Stimulated activated CD4-positive, alpha-beta T cell treated with anti-CD3 and anti-CD28 coated beads, Interleukin-15, amount 100 ng/mL, for 24 hours (primary cell): ENCODE results near the gene TCF12.
A peak's percentile ranks its signal among the peaks of the same experiment; 100 is the strongest.
"Not testable (repeated sequence)": the region's sequence is repeated elsewhere in the genome, so short reads cannot be mapped to it uniquely, and the experiment has no call there.

ENCODE experiments used
- DNase-seq: peaks from one replicate; pipeline ENCODE4 v3.0.0-alpha.2; 2020

The TCF12 gene

DNA sequence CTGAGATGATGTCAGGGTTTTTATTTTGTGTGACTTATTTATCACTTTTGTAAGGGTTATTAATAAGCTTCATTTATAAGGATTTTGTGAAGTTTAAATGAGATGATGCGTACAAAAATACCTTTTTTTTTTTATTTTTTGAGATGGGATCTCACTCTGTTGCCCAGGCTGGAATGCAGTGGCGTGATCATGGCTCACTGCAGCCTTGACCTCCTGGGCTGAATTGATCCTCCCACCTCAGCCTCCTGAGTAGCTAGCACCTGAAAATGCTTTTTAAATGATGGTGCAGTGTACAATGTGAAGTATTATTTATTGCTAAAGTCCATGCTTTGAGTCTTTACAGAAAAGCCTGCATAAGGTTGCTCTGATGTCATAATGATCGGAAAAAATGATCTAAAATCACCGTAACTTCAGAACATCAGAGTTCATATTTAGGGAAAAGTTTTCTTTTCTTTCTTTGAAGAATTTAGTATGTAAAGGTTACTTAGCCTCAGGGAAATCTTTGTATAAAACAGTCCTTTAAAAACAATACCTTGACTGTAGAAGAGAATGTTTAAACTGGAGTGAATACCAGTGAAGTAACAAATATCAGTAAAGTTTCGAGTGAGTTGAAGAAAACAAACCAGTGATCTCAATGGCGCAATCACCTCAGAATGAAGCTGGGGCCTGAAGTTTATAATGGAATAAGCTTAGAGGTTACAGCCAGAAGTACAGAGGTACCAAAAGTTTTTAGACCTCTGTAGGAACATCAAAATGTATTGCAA is 29.7 kb downstream of the TCF12 start:
- DNase-seq, result no peak

DNA sequence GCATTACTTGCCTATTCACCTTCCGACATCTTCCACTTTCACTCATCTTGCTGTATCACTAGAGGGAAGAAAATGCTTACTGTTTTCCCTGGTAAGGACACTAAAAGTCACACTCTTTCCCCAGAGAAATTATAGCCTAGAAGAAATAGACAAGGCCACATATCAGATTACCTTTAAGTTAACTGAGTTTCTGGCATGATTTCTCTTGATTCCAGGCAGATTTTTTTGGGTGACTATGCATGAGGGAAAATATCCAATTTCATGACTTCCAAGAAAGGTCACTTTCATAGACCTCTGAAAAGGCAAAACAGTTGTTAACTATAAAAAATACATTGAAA is 30.3 kb downstream of the TCF12 start:
- DNase-seq, result no peak

DNA sequence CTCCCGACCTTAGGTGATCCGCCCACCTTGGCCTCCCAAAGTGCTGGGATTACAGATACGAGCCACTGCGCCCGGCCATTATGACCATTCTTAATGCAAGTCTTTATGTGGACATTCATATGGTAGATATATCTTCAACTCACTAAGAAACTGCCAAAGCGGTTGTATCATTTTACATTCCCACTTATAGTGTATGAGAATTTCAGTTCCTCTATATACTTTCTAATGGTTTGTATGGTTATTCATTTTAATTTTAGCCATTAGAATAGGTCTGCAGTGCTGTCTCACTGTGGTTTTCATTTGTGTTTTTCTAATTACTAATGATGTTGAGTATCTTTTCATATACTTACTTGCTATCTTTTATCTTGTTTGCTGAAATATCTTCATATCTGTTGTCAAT is 32.5 kb downstream of the TCF12 start:
- no peak for DNase-seq

DNA sequence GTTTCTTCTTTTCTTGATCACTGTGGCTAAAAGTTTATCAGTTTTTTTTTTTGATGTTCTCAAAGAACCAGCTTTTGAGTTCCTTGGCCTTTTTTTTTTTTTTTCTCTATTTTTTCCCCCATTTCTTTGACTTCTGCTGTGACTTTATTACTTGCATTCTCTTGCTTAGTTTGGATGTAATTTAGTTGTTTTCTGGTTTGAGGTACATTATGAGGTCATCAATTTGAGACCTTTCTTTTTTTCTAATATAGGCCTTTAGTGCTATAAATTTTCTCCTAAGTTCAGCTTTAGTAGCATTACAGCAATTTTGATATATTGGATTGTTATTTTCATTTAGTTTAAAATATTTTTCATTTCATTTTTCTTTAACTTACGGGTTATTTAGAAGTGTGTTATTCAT is 35.3 kb downstream of the TCF12 start:
- DNase-seq, result no peak

GRCh38 chr15:56955011-56955410 is 36.6 kb downstream of the TCF12 start:
- DNase-seq, result not testable (repeated sequence)

DNA sequence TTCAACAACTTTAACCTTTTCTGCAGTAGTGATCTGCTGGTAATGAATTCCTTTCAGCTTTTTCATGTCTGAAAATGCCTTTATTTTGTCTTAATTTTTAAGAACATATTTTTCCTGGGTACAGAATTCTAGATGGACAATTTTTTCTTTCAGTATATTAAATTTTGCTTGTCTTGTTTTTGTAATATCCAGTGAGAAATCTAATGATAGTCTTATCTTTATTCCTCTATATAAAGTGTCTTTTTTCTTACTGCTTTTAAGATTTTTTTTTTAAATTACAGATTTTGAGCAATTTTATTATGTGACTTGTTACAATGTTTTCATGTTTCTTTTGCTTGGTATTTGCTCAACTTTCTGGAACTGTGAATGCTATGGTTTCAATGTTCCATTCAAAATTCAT is 38.1 kb downstream of the TCF12 start:
- no peak for DNase-seq

DNA sequence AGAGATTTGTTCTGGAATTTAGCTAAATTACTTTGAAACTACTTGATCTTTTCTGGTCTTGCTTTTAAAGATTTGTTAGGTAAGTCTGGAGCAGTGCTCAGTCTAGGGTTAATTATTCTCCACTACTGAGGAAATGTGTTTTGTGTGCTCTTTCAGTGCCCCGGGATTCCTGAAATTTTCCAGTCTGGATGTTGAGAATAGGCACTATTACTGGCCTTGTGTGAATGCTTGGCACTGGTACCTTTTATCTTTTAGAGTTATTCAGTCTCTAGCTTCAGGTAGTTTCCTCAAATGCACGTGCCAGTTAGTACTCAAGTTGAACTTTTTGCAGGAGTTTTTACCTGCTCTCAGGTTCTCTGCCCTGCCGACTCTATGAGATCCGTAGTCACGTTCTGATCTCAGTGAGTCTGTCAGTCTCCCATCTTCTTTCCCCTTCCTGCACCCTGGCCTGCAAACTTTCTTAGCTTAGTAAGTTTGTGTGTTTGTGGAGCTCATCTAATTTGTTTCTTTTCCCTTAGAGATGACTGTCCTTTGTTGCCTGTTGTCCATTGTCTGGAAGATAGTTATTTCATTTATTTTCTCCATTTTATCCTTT is 39.5 kb downstream of the TCF12 start:
- no peak for DNase-seq

DNA sequence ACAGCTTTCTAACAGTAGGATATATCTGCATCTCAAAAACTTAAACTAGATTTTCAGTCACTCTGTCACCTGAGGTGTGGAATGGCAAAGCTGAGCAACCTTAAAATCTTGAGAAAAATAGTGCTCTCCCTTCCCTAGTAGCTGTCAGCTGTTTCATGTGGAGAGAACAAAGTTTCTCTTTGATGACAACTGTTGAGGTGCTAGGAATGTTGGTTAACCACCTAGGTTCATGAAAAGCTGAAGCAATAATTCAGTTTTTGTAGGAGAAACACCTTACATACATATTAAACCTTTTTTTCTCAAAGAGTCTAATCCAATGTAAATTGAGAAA is 40.8 kb downstream of the TCF12 start:
- DNase-seq, result no peak

GRCh38 chr15:56960116-56960515 is 41.7 kb downstream of the TCF12 start:
- no peak for DNase-seq

GRCh38 chr15:56963126-56963525 is 44.7 kb downstream of the TCF12 start:
- no peak for DNase-seq

DNA sequence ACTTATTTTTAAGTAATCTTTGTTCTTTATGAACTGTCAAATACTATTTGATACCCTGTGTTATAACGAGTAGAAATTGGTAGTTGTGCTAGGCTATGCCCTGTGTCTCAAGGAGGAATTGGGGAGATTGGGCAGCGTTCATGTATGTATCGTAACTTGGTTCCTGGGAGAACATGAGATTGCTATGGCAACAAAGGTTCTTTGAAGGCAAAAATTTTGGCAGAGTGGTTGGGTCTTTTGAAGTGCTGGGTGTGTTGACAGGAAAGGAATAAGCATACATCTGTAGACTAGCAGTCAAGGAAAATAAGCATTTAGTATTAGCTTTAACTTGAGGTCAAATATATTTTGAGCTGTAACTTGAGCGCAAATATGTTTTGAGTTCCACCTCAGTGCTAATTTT is 45.3 kb downstream of the TCF12 start:
- DNase-seq, result no peak

DNA sequence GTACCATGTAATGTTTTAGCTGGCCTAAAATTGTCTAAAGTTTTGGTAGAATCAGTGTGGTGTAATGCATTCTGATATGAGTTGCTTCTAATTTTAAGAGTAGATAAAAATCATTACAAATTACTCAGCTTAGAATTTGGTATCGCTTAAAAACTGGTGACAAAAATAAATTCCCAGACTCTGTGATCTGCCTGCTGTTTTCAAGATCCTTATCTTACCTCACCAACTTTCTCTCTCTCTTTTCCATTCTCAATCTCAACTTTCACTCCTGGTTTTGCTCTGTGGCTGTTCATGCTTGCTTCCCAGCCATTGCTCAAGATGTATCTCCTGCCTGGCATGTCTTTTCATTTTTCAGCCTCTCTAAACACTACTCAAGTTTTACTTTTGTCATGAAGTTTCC is 45.7 kb downstream of the TCF12 start:
- peak; percentile 5 for DNase-seq

DNA sequence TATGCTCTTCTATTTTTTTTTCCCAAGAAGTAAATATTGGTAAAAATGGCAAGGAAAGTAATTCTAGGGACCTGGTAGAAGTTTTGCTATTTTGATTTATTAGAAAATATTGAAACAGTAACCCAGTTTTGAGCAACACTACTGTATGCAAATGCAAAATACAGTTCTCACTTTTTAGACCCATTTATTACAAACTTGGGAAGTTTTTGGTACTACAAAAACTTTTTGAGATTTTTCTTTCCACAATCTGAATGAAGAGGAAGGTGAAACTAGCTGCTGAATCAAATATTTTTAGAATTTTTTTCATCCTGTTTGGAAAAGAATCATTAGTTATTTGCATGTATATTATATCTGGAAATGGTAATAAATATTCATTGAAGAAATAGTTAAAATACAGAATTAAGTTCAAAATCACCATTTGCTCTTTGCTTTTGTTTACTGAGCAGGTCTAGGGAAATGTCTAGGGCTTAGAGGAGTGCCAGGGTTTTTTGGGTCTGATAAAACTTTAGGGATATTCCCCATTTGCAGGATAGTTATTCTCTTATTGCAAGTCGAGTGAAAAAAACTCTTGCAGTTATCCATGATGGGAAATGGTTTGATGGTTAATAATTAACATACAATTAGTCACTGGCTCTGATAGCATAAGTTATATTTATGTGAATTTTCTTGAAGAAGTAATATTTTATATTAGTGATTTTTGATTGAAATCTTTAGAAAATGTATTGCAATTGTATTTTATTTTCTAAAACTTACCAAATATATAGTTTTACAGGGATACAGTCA is 47.0 kb downstream of the TCF12 start:
- no peak for DNase-seq

DNA sequence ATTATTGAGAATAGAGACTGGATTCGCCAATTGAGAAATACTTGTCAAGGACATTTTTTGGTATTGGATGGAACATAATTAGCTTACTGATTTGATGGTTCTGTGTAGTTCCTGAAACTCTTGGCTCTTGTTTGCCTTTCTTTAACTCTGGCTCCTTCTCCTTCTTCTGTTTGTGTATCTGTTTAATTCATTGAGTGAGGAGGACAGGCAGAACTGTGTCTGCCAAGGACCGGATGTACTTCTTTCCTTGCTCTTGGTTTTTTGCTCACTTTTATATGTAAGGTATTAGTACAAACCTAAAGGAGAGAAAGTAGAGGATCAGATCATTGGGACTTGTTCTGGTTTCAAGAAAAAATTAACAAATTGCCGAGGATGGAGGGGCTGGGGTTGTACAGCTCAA is 48.9 kb downstream of the TCF12 start:
- DNase-seq, result no peak

- DNase-seq, result no peak
These were observed 49.8 kb downstream of the TCF12 start for GRCh38 chr15:56968256-56968655.

DNA sequence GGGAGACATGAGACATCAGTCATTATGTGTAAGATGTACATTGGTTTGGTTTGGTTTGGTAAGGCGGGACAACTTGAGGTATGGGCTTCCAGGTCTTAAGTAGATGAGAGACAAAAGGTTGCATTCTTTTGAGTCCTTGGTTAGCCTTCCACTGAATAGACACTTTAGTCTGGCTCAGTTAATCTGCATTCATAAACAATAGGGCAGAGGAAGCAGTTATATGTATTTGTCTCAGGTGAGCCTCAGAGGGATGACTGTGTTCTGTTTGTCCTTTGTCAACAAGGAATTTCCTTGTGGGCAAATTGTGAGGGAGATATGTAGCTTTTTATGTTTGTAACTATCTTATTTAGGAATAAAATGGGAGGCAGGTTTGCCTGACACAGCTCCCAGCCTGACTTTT is 50.4 kb downstream of the TCF12 start:
- DNase-seq, result no peak

- no peak for DNase-seq
These were observed 50.9 kb downstream of the TCF12 start for GRCh38 chr15:56969265-56969895.

DNA sequence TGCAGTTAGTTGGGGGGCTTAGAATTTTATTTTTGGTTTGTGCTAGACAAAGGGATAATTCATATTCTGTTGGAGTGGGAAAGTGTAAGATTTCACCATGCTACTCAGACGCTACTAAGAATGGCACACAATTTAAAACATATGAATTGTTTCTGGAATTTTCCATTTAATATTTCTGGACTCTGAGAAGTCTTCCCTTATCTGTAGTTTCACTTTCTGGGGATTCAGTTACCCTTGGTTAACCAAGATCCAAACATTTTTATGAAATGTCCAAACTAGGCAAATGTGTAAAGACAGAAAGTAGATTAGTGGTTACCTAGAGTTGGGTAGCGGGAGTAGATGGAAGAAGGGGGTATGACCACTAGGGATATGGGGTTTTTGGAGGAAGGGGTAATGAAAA is 53.1 kb downstream of the TCF12 start:
- DNase-seq, result no peak

GRCh38 chr15:56972016-56972415 is 53.6 kb downstream of the TCF12 start:
- no peak for DNase-seq

DNA sequence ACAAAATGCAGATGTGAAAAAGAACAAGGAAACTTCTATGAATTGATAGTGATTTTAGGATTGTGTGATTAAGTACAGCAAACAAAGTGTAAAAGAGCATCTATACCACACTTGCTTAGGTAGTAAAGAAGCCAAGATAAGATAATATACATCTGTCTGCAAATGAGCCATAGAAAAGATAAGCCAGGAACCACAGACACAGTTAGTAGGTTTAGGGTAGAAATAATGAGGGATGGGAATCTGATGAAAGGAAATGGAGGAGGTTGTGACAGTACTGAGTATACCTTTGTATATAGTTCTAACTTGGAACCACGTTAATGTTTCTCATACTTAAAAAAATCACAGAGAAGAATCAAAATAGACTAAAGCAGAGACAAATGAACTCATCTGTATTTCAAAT is 54.0 kb downstream of the TCF12 start:
- DNase-seq, result no peak

- no peak for DNase-seq
These were observed 55.0 kb downstream of the TCF12 start for GRCh38 chr15:56973463-56973862.

- no peak for DNase-seq
These were observed 58.8 kb downstream of the TCF12 start for GRCh38 chr15:56977232-56977631.

GRCh38 chr15:56978898-56979662 is 60.6 kb downstream of the TCF12 start:
- DNase-seq, result no peak
